Neural progenitor cell (in vitro differentiated cells): ENCODE data around the gene PBX2. TPM values are rescaled to one million over a fixed set of nuclear protein-coding genes. Genes with fewer than 3 reads are reported as not detected.
"Not testable (repeated sequence)": the region's sequence is repeated elsewhere in the genome, so short reads cannot be mapped to it uniquely, and the experiment has no call there.

Source experiments
- DNase-seq: peaks from one replicate; pipeline ENCODE4 v3.0.0-alpha.2; 2016; ENCODE audit warnings: low spot score
- H2AFZ ChIP-seq: fragments of 200-600 bp; sonication (generic); replicated peaks from 2 replicates; pipeline ENCODE4 v1.6.1; 2016; ENCODE audit warnings: antibody characterized with exemption
- H3F3A ChIP-seq: fragments of 200-600 bp; sonication (generic); 2 replicates; pipeline ENCODE4 v1.6.1; 2016; ENCODE audit warnings: antibody characterized with exemption, low read depth
- H3K27ac ChIP-seq: fragments of 200-600 bp; sonication (generic); 2 replicates; pipeline ENCODE4 v1.5.1; 2016; ENCODE audit warnings: mild to moderate bottlenecking
- H3K27me3 ChIP-seq: fragments of 200-600 bp; sonication (generic); 2 replicates; pipeline ENCODE4 v1.6.1; 2016; ENCODE audit warnings: mild to moderate bottlenecking, moderate library complexity
- H3K36me3 ChIP-seq: fragments of 200-600 bp; sonication (generic); 2 replicates; pipeline ENCODE4 v1.5.1; 2016
- H3K4me1 ChIP-seq: fragments of 200-600 bp; sonication (generic); 2 replicates; pipeline ENCODE4 v1.6.1; 2016; ENCODE audit warnings: mixed run types
- H3K4me2 ChIP-seq: fragments of 200-600 bp; sonication (generic); 2 replicates; pipeline ENCODE4 v1.6.1; 2016
- H3K4me3 ChIP-seq: fragments of 200-600 bp; sonication (generic); 2 replicates; pipeline ENCODE4 v1.5.1; 2016
- H3K79me2 ChIP-seq: fragments of 200-600 bp; sonication (generic); 2 replicates; pipeline ENCODE4 v1.6.1; 2016; ENCODE audit warnings: low read depth
- H3K9ac ChIP-seq: fragments of 200-600 bp; sonication (generic); 2 replicates; pipeline ENCODE4 v1.6.1; 2016
- H3K9me3 ChIP-seq: fragments of 200-600 bp; sonication (generic); 2 replicates; pipeline ENCODE4 v1.5.1; 2016; ENCODE audit warnings: low read depth
- H4K20me1 ChIP-seq: fragments of 200-600 bp; sonication (generic); 2 replicates; pipeline ENCODE4 v1.6.1; 2016; ENCODE audit warnings: low read depth
- H3K27ac Mint-ChIP-seq: 3 replicates; pipeline ENCODE4 v1.8.0; 2021; ENCODE audit warnings: mixed read lengths
- H3K27me3 Mint-ChIP-seq: 2 replicates; pipeline ENCODE4 v1.8.0; 2022; ENCODE audit warnings: low read depth, mild to moderate bottlenecking, inconsistent platforms, moderate library complexity, mixed read lengths; ENCODE audit not compliant: insufficient read depth
- H3K36me3 Mint-ChIP-seq: 3 replicates; pipeline ENCODE4 v1.8.0; 2021; ENCODE audit warnings: mixed read lengths
- H3K4me1 Mint-ChIP-seq: 3 replicates; pipeline ENCODE4 v1.8.0; 2021; ENCODE audit warnings: mixed read lengths
- H3K4me3 Mint-ChIP-seq: 3 replicates; pipeline ENCODE4 v1.8.0; 2021; ENCODE audit warnings: mild to moderate bottlenecking, moderate library complexity, mixed read lengths
- H3K9me3 Mint-ChIP-seq: 3 replicates; pipeline ENCODE4 v1.8.0; 2020; ENCODE audit warnings: mixed read lengths
- EZH2 ChIP-seq: fragments of 200-600 bp; sonication (generic); IDR thresholded peaks from 2 replicates; pipeline ENCODE4 v1.6.1; 2017; ENCODE audit warnings: antibody characterized with exemption, mild to moderate bottlenecking, moderate library complexity
- EZH2phosphoT487 ChIP-seq: fragments of 200-600 bp; sonication (generic); IDR thresholded peaks from 2 replicates; pipeline ENCODE4 v1.6.1; 2017; ENCODE audit warnings: antibody characterized with exemption
- total RNA-seq: library from RNA; depleted of rRNA; stranded (reverse); fragments of >200 nt; gene quantifications from 2 replicates; pipeline ENCODE4 v1.2.3, GENCODE V29; 2015; ENCODE audit warnings: low replicate concordance
- TF ChIP-seq, protein P1 (sequence below): fragments of 200-600 bp; sonication (generic); IDR thresholded peaks from 2 replicates; pipeline ENCODE4 v1.5.1; 2017; ENCODE audit warnings: antibody characterized with exemption, mild to moderate bottlenecking

PBX2 gene
- total RNA-seq, 1 donor from 2014 or later, result 53.3 TPM

GRCh38 chr6:32213649-32214048 lies 23.6 kb upstream of the PBX2 start:
- no peaks in the 10 kb centered on the region for H3K79me2 ChIP-seq
- no peaks in the 10 kb centered on the region for H3K27me3 ChIP-seq
- Mint-ChIP-seq H3K36me3 (no peaks in the 10 kb centered on the region), H3K27ac (no peak overlapping the region), H3K9me3 (no peaks in the 10 kb centered on the region), H3K27me3 (peaks cover 17% of the 10 kb centered on the region), H3K4me3 (no peak overlapping the region), H3K4me1 (no peaks in the 10 kb centered on the region)
- H3K4me1 ChIP-seq, result no peaks in the 10 kb centered on the region
- no peak overlapping the region for H3K27ac ChIP-seq
- H3K4me2 ChIP-seq, result no peak overlapping the region
- no peaks in the 10 kb centered on the region for H3K9me3 ChIP-seq
- H3K4me3 ChIP-seq, result no peak overlapping the region
- H3K36me3 ChIP-seq, result no peaks in the 10 kb centered on the region
- TF ChIP-seq, protein P1, sequence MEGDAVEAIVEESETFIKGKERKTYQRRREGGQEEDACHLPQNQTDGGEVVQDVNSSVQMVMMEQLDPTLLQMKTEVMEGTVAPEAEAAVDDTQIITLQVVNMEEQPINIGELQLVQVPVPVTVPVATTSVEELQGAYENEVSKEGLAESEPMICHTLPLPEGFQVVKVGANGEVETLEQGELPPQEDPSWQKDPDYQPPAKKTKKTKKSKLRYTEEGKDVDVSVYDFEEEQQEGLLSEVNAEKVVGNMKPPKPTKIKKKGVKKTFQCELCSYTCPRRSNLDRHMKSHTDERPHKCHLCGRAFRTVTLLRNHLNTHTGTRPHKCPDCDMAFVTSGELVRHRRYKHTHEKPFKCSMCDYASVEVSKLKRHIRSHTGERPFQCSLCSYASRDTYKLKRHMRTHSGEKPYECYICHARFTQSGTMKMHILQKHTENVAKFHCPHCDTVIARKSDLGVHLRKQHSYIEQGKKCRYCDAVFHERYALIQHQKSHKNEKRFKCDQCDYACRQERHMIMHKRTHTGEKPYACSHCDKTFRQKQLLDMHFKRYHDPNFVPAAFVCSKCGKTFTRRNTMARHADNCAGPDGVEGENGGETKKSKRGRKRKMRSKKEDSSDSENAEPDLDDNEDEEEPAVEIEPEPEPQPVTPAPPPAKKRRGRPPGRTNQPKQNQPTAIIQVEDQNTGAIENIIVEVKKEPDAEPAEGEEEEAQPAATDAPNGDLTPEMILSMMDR, result no peak
- no peak for TF ChIP-seq EZH2
- TF ChIP-seq EZH2phosphoT487, result no peak
- no peaks in the 10 kb centered on the region for H4K20me1 ChIP-seq
- DNase-seq, result no peak
- no peak overlapping the region for H2AFZ ChIP-seq
- H3K9ac ChIP-seq, result no peak overlapping the region
- H3F3A ChIP-seq, result no peaks in the 10 kb centered on the region

DNA sequence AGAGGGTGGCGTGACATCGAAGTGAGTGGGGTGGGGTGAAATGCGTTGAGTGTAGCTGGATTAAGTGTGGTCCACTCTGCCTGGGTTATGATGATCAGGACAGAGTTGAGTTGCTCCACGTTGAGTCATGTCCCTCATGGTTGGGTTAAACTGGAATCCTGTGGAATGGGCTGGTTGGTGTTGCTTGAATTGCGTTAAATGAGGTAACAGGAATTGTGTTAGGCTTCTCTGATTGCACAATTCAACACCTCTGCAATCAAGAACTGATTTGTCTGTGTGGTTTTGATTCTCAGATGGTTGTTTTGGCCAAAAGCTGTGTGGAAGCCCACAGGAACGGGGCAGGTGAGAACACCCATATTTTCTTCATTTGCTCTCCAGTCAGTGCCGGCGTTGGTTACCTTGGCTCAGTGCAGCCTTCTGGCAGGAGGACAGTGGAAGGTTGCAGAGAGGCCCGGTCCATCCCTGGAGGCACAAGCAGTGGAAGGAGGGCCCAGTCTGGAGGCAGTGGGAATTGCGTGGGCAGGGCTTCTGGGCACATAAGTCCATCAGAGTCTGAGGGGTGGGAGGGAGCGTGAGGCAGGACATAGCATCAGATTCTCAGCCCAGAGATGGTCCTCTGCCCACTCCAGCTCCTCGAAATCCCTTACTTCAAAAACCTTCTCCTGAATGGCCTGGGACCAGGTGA lies 22.2 kb upstream of the PBX2 start:
- H3K9me3 Mint-ChIP-seq, result no peaks in the 10 kb centered on the region

GRCh38 chr6:32211432-32211831 lies 21.4 kb upstream of the PBX2 start:
- H3K4me2 ChIP-seq, H3K9me3 ChIP-seq, H3K9me3 Mint-ChIP-seq, H4K20me1 ChIP-seq, H3K9ac ChIP-seq, H3K27ac ChIP-seq, H3K36me3 ChIP-seq, H3K79me2 ChIP-seq, H3K4me3 Mint-ChIP-seq, H3K4me1 ChIP-seq, H2AFZ ChIP-seq, H3K27ac Mint-ChIP-seq, H3K4me3 ChIP-seq, H3K27me3 ChIP-seq, H3K4me1 Mint-ChIP-seq, H3F3A ChIP-seq, H3K36me3 Mint-ChIP-seq, DNase-seq: not testable (repeated sequence)
- H3K27me3 Mint-ChIP-seq, result peaks cover 16% of the 10 kb centered on the region

More for the DNA sequence above, 22.2 kb upstream of the PBX2 start:
- Mint-ChIP-seq H3K27ac (peak overlapping the region; percentile 33), H3K27me3 (peaks cover 20% of the 10 kb centered on the region), H3K4me1 (no peaks in the 10 kb centered on the region), H3K36me3 (no peaks in the 10 kb centered on the region), H3K4me3 (peak overlapping the region; percentile 30)
- H3K36me3 ChIP-seq, result no peaks in the 10 kb centered on the region
- H3F3A ChIP-seq, result no peaks in the 10 kb centered on the region
- H3K79me2 ChIP-seq, result no peaks in the 10 kb centered on the region
- no peak overlapping the region for H3K27ac ChIP-seq
- H2AFZ ChIP-seq, result no peak overlapping the region
- no peak overlapping the region for H3K4me3 ChIP-seq
- H3K9ac ChIP-seq, result no peak overlapping the region
- no peaks in the 10 kb centered on the region for H3K9me3 ChIP-seq
- H3K4me1 ChIP-seq, result no peaks in the 10 kb centered on the region
- TF ChIP-seq, protein P1, result no peak
- TF ChIP-seq EZH2, result no peak
- H3K4me2 ChIP-seq, result no peak overlapping the region
- no peaks in the 10 kb centered on the region for H4K20me1 ChIP-seq
- no peak for DNase-seq
- H3K27me3 ChIP-seq, result no peaks in the 10 kb centered on the region

DNA sequence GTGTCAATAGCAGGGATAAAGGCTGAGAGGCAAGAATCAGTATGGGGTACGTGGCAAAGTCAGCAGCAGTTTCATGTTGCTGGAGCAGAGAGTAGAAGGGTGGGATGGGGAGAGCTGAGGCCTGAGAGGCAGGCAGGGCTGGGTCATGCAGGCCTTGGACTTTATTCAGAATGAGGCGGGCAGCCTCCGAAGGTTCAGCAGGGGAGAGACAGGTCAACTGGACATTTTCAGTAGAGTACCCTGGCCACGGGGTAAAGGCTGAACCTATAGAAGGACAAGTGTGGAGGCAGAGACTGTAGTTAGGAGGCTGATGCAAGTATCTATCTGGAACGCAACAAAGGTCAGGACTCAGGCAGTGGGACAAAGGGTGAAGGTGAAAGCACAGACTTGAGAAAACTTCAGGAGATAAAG lies 20.2 kb upstream of the PBX2 start:
- H3K9me3 Mint-ChIP-seq, result peaks cover 6% of the 10 kb centered on the region
- Histone ChIP-seq H3K4me3 (no peak overlapping the region), H2AFZ (no peak overlapping the region), H3K4me2 (no peak overlapping the region), H3K27me3 (no peaks in the 10 kb centered on the region), H3K4me1 (no peaks in the 10 kb centered on the region), H4K20me1 (no peaks in the 10 kb centered on the region), H3K36me3 (no peaks in the 10 kb centered on the region), H3K9ac (no peak overlapping the region), H3K9me3 (no peaks in the 10 kb centered on the region), H3K79me2 (no peaks in the 10 kb centered on the region), H3K27ac (no peak overlapping the region), H3F3A (no peaks in the 10 kb centered on the region)
- H3K27me3 Mint-ChIP-seq, result peaks cover 13% of the 10 kb centered on the region
- peak overlapping the region; percentile 16 for H3K4me3 Mint-ChIP-seq
- no peaks in the 10 kb centered on the region for H3K36me3 Mint-ChIP-seq
- H3K4me1 Mint-ChIP-seq, result no peaks in the 10 kb centered on the region
- TF ChIP-seq EZH2 (no peak), EZH2phosphoT487 (no peak)
- TF ChIP-seq, protein P1, result no peak
- DNase-seq, result no peak
- H3K27ac Mint-ChIP-seq, result peak overlapping the region; percentile 2
